CD4-positive, alpha-beta T cell treated with Interleukin-4 for 4 hours (primary cell): ENCODE data around the gene PCBP4.
A peak's percentile ranks its signal among the peaks of the same experiment; 100 is the strongest.
"Not testable (repeated sequence)": the region's sequence is repeated elsewhere in the genome, so short reads cannot be mapped to it uniquely, and the experiment has no call there.

Experiments
- DNase-seq: peaks from one replicate; pipeline ENCODE4 v3.0.0-alpha.2; 2020

The PCBP4 gene

DNA sequence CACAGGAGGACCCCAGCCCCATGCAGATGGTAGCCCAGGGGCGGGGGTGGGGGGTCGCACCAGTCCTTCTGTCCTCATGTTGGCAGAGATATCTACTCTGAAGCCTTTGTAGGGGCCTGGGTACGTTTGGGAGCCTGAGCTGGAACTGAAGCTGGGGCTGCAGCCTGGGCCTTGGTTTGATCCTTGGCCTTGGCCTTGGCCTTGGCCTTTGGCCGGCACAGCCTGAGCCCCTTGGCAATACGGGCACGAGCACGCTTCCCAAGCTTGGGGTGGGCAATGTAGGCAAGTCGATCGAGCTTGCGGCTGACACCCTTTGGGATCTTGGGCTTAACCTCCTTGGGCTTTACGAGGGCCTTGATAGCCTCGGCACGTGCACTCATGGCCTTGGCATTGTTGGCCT, 26.4 kb upstream of the PCBP4 start:
- not testable (repeated sequence) for DNase-seq

GRCh38 chr3:51992017-51992682, 24.9 kb upstream of the PCBP4 start:
- DNase-seq, result no peak

DNA sequence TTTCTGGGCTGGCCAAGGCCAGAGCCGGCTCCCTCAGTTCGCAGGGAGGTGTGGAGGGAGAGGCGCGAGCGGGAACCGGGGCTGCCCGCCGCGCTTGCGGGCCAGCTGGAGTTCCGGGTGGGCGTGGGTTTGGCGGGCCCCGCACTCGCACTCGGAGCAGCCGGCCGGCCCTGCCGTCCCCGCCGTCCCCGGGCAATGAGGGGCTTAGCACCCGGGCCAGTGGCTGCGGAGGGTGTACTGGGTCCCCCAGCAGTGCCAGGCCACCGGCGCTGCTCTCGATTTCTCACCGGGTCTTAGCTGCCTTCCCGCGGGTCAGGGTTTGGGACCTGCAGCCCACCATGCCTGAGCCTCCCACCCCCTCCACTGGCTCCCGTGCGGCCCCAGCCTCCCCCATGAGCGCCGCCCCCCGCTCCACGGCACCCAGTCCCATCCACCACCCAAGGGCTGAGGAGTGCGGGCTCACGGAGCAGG, 23.3 kb upstream of the PCBP4 start:
- not testable (repeated sequence) for DNase-seq

GRCh38 chr3:51988286-51989146, 21.3 kb upstream of the PCBP4 start:
- DNase-seq, result no peak

DNA sequence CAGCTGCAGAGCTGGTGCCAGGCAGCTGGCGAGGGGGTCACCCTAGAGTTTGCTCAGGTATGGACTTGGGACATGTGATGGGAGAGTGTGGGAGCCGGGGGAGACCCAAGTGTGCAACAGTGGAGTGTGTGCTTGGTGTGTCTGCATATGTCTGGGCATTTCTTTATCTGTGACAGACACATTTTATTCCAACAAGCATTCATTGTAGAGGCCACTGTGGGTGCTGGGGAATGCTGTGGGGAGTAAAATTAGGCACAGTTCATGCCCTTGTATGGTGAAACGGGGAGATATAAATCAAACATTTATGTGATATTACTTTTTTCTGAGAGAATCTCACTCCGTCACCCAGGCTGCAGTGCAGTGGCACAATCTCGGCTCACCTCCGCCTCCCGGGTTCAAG, 20.3 kb upstream of the PCBP4 start:
- DNase-seq, result no peak

- no peak for DNase-seq
Measured at GRCh38 chr3:51986010-51986947, 19.0 kb upstream of the PCBP4 start.

GRCh38 chr3:51985063-51985462, 17.8 kb upstream of the PCBP4 start:
- DNase-seq, result no peak

- no peak for DNase-seq
Measured at GRCh38 chr3:51984269-51984647, 17.0 kb upstream of the PCBP4 start.

GRCh38 chr3:51983578-51984268, 16.5 kb upstream of the PCBP4 start:
- no peak for DNase-seq

GRCh38 chr3:51982838-51983577, 15.8 kb upstream of the PCBP4 start, which contains the start of gene ACY1:
Gene ACY1 (plus strand): TSS chr3:51983535. CDS start chr3:51984065, 530 bp downstream.
- peak; percentile 59 for DNase-seq

DNA sequence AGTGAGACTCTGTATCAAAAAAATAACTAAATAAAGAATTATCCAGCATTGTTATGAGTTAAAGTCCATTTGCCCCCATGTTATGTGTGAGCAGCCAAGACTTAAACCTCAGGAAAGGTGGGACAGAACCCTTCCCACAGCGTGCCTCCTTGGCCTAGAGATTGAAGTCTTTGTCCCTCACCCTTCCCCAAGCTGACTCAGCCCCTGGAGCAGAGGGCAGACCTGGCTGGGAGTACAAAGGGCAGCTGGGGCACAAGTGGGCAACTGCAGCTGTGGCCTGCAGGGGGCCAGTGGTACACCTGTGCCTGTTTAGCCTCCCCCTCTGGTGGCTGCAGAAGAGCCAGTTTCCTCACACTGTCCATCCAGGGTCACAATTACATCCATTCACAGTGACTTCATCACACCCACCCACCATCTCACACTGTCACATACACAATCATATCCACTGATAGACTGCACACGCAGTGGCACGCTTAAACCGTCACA, 15.1 kb upstream of the PCBP4 start:
- no peak for DNase-seq

DNA sequence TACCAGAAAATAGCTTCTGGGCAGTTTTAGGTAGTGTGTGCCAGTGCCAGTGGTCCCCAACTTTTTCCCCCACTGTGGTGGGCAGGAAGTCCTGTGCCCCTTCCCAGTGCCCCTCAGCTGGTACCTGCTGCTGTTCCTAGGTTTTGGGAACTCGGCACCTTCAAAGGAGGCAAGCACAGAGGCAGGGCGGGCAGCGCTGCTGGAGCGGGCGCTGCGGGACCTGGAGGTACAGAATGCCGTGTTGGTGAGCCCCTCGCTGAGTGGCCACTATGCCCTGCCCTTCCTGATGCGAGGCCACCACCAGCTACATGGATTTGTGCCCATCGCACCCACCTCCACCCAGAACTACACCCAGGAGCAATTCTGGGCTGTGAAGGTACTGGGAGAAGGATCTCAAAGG, 13.0 kb upstream of the PCBP4 start:
- no peak for DNase-seq

DNA sequence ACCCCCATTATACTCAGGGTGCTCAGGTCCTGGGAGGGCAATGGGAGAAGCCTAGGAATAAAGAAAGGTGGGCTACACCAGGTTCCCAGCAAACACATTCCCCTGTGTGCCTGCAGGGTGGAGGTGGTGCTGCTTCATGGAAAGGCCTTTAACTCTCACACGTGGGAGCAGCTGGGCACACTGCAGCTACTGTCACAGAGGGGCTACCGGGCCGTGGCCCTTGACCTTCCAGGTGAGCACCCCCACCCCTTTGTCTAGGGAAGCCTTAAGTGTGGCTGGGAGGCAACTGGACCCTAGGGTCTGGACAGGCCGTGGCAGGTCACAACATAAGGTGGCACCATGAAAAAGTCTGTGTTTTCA, 10.9 kb upstream of the PCBP4 start:
- DNase-seq, result no peak

GRCh38 chr3:51977446-51978142, 10.3 kb upstream of the PCBP4 start:
- peak; percentile 54 for DNase-seq

DNA sequence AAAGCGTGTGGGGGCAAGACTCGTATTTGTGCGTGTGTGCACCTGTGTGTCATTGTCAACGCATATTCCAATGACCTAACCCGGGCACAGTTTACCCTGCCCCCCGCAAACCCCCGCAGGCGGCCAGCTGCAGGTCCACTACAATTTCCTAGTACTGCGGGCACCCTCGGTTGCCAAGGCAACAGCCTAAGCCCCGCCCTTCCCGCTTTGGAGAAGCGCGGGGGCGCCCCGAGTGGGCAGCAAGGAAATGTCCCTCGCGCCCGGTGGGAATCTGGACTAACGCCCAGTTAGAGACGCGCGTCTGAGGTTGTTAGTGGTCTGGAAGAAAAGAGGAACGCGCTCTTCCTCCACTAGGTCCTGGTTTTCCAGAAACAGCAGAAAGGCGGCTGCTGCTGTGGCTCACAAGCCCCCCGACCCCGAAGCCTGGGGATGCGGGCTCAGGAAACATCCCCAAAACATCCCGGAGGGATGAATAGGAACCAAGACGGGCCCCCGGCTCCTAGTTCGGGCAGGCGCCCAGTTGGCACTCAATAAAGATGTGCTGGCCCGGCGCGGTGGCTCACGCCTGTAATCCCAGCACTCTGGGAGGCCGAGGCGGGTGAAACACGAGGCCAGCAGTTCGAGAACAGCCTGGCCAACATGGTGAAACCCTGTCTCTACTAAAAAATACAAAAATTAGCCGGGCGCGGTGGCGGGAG, 8.7 kb upstream of the PCBP4 start:
- no peak for DNase-seq

GRCh38 chr3:51974963-51975851, 8.0 kb upstream of the PCBP4 start, which contains the start of gene ABHD14A:
Gene ABHD14A (plus strand): TSS chr3:51975064. CDS start chr3:51975136, 72 bp downstream.
- DNase-seq, result peak; percentile 75

DNA sequence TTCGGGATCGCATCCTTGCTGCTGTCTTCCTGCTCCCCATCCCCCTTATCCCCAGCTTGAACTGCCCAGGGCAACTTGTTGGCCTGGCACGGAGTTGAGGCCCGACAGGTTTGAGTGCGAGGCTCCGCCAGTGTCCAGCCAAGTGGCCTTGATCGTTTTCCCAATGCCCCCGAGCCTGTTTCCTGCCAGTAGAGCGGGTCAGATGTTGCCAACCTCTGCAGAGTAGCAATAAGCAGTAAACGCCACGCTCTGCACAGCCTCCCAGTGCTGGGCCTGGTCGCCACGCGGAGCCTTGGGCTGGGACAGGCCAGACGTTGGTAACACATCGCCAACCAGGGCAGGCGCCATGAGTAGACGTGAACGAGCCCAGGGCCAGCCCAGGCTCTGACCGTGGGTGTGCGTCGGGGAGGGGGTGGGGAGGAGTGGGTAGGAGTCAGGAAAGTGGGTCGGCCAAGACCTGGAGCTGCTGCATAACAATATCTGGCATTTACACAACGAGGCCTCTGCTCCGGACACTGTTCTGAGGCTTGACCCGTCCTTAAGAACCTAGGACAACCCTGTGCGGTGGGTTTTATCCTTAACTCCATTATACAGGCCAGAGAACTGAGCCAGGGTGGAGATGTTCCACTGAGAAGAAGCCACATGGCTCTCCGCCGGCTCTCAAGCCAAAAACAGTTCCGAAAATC, 7.2 kb upstream of the PCBP4 start:
- no peak for DNase-seq

DNA sequence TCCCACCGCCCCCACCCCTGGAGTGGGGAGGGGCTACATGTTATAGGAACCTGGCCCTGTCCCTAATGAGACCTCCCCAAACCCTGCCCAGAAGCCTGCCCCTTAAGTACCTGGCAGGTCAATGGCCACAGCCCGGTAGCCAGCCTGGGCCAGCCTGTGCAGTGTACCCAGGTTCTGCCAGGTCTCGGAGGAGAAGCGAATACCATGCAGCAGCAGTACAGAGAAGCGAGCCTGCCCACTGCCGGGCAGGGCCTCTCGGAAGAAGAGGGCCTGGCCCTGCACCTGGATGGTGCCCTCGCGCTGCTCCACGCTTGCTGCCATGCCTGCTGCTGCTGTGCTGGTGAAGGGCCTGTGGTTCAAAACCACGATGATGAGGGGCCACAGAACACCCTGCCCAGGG, 4.1 kb upstream of the PCBP4 start:
- no peak for DNase-seq
